ENCODE measurements around the gene RELT. TPM values are rescaled to one million over a fixed set of nuclear protein-coding genes. Genes with fewer than 3 reads are reported as not detected.
A peak's percentile ranks its signal among the peaks of the same experiment; 100 is the strongest.

The RELT gene
- total and polyA plus RNA-seq, 2 of the 13 experiments (the other 11 are each of a cell fraction or from before 2014, with no cell fraction given), result 2.5 to 4.7 TPM

DNA sequence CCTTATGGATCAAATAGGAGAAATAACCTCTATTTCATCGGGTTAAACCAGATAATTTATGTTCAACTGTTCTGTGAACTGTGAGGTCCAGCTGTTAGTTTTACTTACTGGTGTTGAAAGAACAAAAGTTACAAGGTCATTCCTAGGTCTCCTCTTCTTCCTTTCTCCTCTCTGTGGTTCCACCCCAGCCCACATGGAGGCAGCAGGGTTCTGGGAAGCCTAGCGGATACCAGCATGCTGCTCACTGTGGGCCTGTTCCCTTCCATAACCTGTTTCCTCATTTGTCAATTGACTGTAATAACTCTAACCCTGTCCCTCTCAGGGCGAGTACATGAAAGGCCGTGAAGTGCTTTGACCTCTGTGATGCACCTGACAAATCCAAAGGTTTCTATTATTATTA, 27.8 kb downstream of the RELT start (continued):
- TF ChIP-seq, protein P1, sequence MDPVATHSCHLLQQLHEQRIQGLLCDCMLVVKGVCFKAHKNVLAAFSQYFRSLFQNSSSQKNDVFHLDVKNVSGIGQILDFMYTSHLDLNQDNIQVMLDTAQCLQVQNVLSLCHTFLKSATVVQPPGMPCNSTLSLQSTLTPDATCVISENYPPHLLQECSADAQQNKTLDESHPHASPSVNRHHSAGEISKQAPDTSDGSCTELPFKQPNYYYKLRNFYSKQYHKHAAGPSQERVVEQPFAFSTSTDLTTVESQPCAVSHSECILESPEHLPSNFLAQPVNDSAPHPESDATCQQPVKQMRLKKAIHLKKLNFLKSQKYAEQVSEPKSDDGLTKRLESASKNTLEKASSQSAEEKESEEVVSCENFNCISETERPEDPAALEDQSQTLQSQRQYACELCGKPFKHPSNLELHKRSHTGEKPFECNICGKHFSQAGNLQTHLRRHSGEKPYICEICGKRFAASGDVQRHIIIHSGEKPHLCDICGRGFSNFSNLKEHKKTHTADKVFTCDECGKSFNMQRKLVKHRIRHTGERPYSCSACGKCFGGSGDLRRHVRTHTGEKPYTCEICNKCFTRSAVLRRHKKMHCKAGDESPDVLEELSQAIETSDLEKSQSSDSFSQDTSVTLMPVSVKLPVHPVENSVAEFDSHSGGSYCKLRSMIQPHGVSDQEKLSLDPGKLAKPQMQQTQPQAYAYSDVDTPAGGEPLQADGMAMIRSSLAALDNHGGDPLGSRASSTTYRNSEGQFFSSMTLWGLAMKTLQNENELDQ (CRISPR knock-in tag; IDR thresholded peaks at IDR 0.05; ENCODE audit: borderline replicate concordance), result no peak
- no peak for TF ChIP-seq HOXA7 (CRISPR knock-in tag; IDR thresholded peaks at IDR 0.05)
- TF ChIP-seq, protein P2, sequence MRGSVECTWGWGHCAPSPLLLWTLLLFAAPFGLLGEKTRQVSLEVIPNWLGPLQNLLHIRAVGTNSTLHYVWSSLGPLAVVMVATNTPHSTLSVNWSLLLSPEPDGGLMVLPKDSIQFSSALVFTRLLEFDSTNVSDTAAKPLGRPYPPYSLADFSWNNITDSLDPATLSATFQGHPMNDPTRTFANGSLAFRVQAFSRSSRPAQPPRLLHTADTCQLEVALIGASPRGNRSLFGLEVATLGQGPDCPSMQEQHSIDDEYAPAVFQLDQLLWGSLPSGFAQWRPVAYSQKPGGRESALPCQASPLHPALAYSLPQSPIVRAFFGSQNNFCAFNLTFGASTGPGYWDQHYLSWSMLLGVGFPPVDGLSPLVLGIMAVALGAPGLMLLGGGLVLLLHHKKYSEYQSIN (CRISPR knock-in tag; IDR thresholded peaks at IDR 0.05; ENCODE audit: borderline replicate concordance), result no peak
- TF ChIP-seq, protein P3, sequence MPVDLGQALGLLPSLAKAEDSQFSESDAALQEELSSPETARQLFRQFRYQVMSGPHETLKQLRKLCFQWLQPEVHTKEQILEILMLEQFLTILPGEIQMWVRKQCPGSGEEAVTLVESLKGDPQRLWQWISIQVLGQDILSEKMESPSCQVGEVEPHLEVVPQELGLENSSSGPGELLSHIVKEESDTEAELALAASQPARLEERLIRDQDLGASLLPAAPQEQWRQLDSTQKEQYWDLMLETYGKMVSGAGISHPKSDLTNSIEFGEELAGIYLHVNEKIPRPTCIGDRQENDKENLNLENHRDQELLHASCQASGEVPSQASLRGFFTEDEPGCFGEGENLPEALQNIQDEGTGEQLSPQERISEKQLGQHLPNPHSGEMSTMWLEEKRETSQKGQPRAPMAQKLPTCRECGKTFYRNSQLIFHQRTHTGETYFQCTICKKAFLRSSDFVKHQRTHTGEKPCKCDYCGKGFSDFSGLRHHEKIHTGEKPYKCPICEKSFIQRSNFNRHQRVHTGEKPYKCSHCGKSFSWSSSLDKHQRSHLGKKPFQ (CRISPR knock-in tag; IDR thresholded peaks at IDR 0.05; ENCODE audit: insufficient replicate concordance), result no peak
- TF ChIP-seq IRF2 (CRISPR knock-in tag; IDR thresholded peaks at IDR 0.05), result peak; percentile 49; the same call in 1 of the 2 replicates
- TF ChIP-seq, protein P4, sequence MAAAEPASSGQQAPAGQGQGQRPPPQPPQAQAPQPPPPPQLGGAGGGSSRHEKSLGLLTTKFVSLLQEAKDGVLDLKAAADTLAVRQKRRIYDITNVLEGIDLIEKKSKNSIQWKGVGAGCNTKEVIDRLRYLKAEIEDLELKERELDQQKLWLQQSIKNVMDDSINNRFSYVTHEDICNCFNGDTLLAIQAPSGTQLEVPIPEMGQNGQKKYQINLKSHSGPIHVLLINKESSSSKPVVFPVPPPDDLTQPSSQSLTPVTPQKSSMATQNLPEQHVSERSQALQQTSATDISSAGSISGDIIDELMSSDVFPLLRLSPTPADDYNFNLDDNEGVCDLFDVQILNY (CRISPR knock-in tag; conservative IDR thresholded peaks at IDR 0.05), result no peak
- TF ChIP-seq ZBTB1 (CRISPR knock-in tag; IDR thresholded peaks at IDR 0.05; ENCODE audit: borderline replicate concordance), result no peak
- TF ChIP-seq ZNF772 (CRISPR knock-in tag; IDR thresholded peaks at IDR 0.05), result no peak
- no peak for TF ChIP-seq ZNF780A (CRISPR knock-in tag; IDR thresholded peaks at IDR 0.05)
- TF ChIP-seq IKZF4 (CRISPR knock-in tag; IDR thresholded peaks at IDR 0.05; ENCODE audit: borderline replicate concordance, low read depth, not compliant biosample characterization), result no peak
- TF ChIP-seq ONECUT2 (CRISPR knock-in tag; IDR thresholded peaks at IDR 0.05), result no peak
- TF ChIP-seq, protein P5, sequence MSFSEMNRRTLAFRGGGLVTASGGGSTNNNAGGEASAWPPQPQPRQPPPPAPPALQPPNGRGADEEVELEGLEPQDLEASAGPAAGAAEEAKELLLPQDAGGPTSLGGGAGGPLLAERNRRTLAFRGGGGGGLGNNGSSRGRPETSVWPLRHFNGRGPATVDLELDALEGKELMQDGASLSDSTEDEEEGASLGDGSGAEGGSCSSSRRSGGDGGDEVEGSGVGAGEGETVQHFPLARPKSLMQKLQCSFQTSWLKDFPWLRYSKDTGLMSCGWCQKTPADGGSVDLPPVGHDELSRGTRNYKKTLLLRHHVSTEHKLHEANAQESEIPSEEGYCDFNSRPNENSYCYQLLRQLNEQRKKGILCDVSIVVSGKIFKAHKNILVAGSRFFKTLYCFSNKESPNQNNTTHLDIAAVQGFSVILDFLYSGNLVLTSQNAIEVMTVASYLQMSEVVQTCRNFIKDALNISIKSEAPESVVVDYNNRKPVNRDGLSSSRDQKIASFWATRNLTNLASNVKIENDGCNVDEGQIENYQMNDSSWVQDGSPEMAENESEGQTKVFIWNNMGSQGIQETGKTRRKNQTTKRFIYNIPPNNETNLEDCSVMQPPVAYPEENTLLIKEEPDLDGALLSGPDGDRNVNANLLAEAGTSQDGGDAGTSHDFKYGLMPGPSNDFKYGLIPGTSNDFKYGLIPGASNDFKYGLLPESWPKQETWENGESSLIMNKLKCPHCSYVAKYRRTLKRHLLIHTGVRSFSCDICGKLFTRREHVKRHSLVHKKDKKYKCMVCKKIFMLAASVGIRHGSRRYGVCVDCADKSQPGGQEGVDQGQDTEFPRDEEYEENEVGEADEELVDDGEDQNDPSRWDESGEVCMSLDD (CRISPR knock-in tag; IDR thresholded peaks at IDR 0.05; ENCODE audit: borderline replicate concordance), result no peak
- no peak for TF ChIP-seq ZNF234 (CRISPR knock-in tag; conservative IDR thresholded peaks at IDR 0.05)
- TF ChIP-seq CEBPB (IDR thresholded peaks at IDR 0.05; ENCODE audit: borderline replicate concordance, low read depth, low read length), result no peak
- TF ChIP-seq DNMT3B (CRISPR knock-in tag; conservative IDR thresholded peaks at IDR 0.05), result no peak
- no peak for TF ChIP-seq ZFP82 (CRISPR knock-in tag; IDR thresholded peaks at IDR 0.05; ENCODE audit: borderline replicate concordance)
- no peak for TF ChIP-seq CREB1 (IDR thresholded peaks at IDR 0.05)
- no peak for TF ChIP-seq CREB1 (CRISPR knock-in tag; IDR thresholded peaks at IDR 0.05)
- no peak for TF ChIP-seq MTA3 (CRISPR knock-in tag; IDR thresholded peaks at IDR 0.05)
- TF ChIP-seq, protein P6, sequence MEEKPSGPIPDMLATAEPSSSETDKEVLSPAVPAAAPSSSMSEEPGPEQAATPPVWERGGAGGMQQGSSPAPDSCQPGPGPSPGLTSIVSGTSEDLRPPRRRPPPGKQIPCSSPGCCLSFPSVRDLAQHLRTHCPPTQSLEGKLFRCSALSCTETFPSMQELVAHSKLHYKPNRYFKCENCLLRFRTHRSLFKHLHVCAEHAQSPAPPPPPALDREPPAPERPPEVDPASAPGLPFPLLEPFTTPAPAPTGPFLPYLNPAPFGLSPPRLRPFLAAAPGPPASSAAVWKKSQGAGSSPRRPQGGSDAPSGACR (CRISPR knock-in tag; IDR thresholded peaks at IDR 0.05), result no peak
- TF ChIP-seq ZNF678 (CRISPR knock-in tag; IDR thresholded peaks at IDR 0.05), result no peak
- no peak for TF ChIP-seq PHF20 (CRISPR knock-in tag; IDR thresholded peaks at IDR 0.05)
